Uterus (tissue), 2 donors: ENCODE results near the gene COPE.

ENCODE experiments used
- POLR2A ChIP-seq, 2 donors: fragments of 450-650 bp; IDR thresholded peaks; one replicate each; pipeline ENCODE4 v1.6.1; 2016; ENCODE audit warnings: antibody characterized with exemption in 2 of 2, mild to moderate bottlenecking in 1 of 2, moderate library complexity in 1 of 2
- TF ChIP-seq, protein P1 (sequence below), 4 experiments: fragments of 200-600 bp in 2 of 4; fragments of 450-650 bp in 2 of 4; sonication (generic) in 2 of 4; IDR thresholded peaks; one replicate each; pipeline ENCODE4 v1.5.1; 2016 to 2019; ENCODE audit warnings: antibody characterized with exemption in 4 of 4, mild to moderate bottlenecking in 2 of 4, moderate library complexity in 1 of 4

DNA sequence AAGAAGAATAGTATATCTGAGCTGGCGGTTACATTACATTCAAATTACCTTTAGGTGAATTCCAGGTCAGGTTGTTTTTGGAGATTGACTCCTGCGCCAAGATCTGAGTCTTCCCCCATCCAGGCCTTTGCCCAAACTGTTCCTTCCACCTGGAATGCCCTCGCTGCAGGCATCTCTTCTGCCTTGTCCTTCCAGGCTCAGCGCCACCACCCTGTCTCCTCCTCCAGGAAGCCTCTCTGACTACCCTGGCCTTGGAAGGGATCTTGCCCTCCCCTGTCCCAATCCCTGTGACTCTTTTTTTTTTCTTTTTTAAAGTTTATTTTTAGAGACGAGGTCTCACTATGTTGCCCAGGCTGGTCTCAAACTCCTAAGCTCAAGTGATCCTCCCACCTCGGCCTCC lies 23.5 kb upstream of the COPE start:
- TF ChIP-seq, protein P1, sequence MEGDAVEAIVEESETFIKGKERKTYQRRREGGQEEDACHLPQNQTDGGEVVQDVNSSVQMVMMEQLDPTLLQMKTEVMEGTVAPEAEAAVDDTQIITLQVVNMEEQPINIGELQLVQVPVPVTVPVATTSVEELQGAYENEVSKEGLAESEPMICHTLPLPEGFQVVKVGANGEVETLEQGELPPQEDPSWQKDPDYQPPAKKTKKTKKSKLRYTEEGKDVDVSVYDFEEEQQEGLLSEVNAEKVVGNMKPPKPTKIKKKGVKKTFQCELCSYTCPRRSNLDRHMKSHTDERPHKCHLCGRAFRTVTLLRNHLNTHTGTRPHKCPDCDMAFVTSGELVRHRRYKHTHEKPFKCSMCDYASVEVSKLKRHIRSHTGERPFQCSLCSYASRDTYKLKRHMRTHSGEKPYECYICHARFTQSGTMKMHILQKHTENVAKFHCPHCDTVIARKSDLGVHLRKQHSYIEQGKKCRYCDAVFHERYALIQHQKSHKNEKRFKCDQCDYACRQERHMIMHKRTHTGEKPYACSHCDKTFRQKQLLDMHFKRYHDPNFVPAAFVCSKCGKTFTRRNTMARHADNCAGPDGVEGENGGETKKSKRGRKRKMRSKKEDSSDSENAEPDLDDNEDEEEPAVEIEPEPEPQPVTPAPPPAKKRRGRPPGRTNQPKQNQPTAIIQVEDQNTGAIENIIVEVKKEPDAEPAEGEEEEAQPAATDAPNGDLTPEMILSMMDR (IDR thresholded peaks at IDR 0.05): no peak
- TF ChIP-seq POLR2A (IDR thresholded peaks at IDR 0.05): no peak
